ENCODE measurements around the gene MKI67. TPM values are rescaled to one million over a fixed set of nuclear protein-coding genes. Genes with fewer than 3 reads are reported as not detected.
A peak's percentile ranks its signal among the peaks of the same experiment; 100 is the strongest.

MKI67 gene
- polyA plus RNA-seq, 1 donor (not counting 4 experiments of a cell fraction or from before 2014, with no cell fraction given) = 10.4 TPM

- H3K27me3 ChIP-seq (ENCODE audit: control insufficient read depth, extremely low read depth, insufficient read depth, low read length) = no peaks in the 10 kb centered on the region
- H3K4me2 ChIP-seq (ENCODE audit: control insufficient read depth, extremely low read depth, insufficient read depth, low read depth, low read length) = no peak overlapping the region
- dilution Hi-C loops (cut with MboI; ENCODE audit: extremely low pct_ligation_motif_present, low sequenced_read_pairs) = no loop called here
- H4K20me1 ChIP-seq (ENCODE audit: control insufficient read depth, extremely low read depth, insufficient read depth, low read length) = no peaks in the 10 kb centered on the region
- no peaks in the 10 kb centered on the region for H3K79me2 ChIP-seq (ENCODE audit: control insufficient read depth, insufficient read depth, low read length)
- H2AFZ ChIP-seq (ENCODE audit: control insufficient read depth, low read length) = no peak overlapping the region
- H3K36me3 ChIP-seq (ENCODE audit: control insufficient read depth in 2 of 2, extremely low read depth in 1 of 2, insufficient read depth in 2 of 2, low read length in 2 of 2) = peaks cover 46 to 48% of the 10 kb centered on the region in 2 experiments
- no peak overlapping the region for H3K4me3 ChIP-seq (ENCODE audit: control insufficient read depth in 2 of 3, extremely low read depth in 1 of 3, insufficient read depth in 2 of 3, low read depth in 1 of 3, low read length in 3 of 3)
- H3K9ac ChIP-seq (ENCODE audit: control insufficient read depth, extremely low read depth, insufficient read depth, low read length) = no peak overlapping the region
- H3K27ac ChIP-seq (ENCODE audit: control insufficient read depth, insufficient read depth, low read length) = no peak overlapping the region
- no peak for FAIRE-seq
- no peak for DNase-seq (ENCODE audit: low read depth, low spot score)
- peaks cover 36% of the 10 kb centered on the region for H3K4me1 ChIP-seq (ENCODE audit: control insufficient read depth, extremely low read depth, insufficient read depth, low read length)
- TF ChIP-seq CTCF (optimal IDR thresholded peaks at IDR 0.05 in 1 of 3, IDR thresholded peaks at IDR 0.05 in 1 of 3, conservative IDR thresholded peaks at IDR 0.05 in 1 of 3; ENCODE audit: extremely low read depth in 1 of 3, insufficient read depth in 2 of 3, low read length in 3 of 3) (no peak), EZH2 (IDR thresholded peaks at IDR 0.05; ENCODE audit: low read length) (no peak)
- no peaks in the 10 kb centered on the region for H3K9me3 ChIP-seq (ENCODE audit: control insufficient read depth, low read depth, low read length)
- peaks cover 2% of the 10 kb centered on the region for H3K9me1 ChIP-seq (ENCODE audit: control insufficient read depth, extremely low read depth, insufficient read depth, low read length)
These were observed 60.2 kb downstream of the MKI67 start for GRCh38 chr10:128065881-128066534.

GRCh38 chr10:128064970-128065580, 61.1 kb downstream of the MKI67 start:
- no peaks in the 10 kb centered on the region for H4K20me1 ChIP-seq (ENCODE audit: control insufficient read depth, extremely low read depth, insufficient read depth, low read length)
- TF ChIP-seq EZH2 (IDR thresholded peaks at IDR 0.05; ENCODE audit: low read length) (no peak), CTCF (optimal IDR thresholded peaks at IDR 0.05 in 1 of 3, IDR thresholded peaks at IDR 0.05 in 1 of 3, conservative IDR thresholded peaks at IDR 0.05 in 1 of 3; ENCODE audit: extremely low read depth in 1 of 3, insufficient read depth in 2 of 3, low read length in 3 of 3) (no peak)
- no peaks in the 10 kb centered on the region for H3K27me3 ChIP-seq (ENCODE audit: control insufficient read depth, extremely low read depth, insufficient read depth, low read length)
- H3K4me2 ChIP-seq (ENCODE audit: control insufficient read depth, extremely low read depth, insufficient read depth, low read depth, low read length) = peak overlapping the region; percentile 44
- peaks cover 36% of the 10 kb centered on the region for H3K4me1 ChIP-seq (ENCODE audit: control insufficient read depth, extremely low read depth, insufficient read depth, low read length)
- H3K9me3 ChIP-seq (ENCODE audit: control insufficient read depth, low read depth, low read length) = no peaks in the 10 kb centered on the region
- no peak for DNase-seq (ENCODE audit: low read depth, low spot score)
- H3K79me2 ChIP-seq (ENCODE audit: control insufficient read depth, insufficient read depth, low read length) = no peaks in the 10 kb centered on the region
- H2AFZ ChIP-seq (ENCODE audit: control insufficient read depth, low read length) = no peak overlapping the region
- no peak for FAIRE-seq
- H3K9ac ChIP-seq (ENCODE audit: control insufficient read depth, extremely low read depth, insufficient read depth, low read length) = peak overlapping the region; percentile 14
- H3K27ac ChIP-seq (ENCODE audit: control insufficient read depth, insufficient read depth, low read length) = peak overlapping the region; percentile 89
- dilution Hi-C loops (cut with MboI; ENCODE audit: extremely low pct_ligation_motif_present, low sequenced_read_pairs) = no loop called here
- no peak overlapping the region for H3K4me3 ChIP-seq (ENCODE audit: control insufficient read depth in 2 of 3, extremely low read depth in 1 of 3, insufficient read depth in 2 of 3, low read depth in 1 of 3, low read length in 3 of 3)
- peaks cover 46% of the 10 kb centered on the region in 2 experiments for H3K36me3 ChIP-seq (ENCODE audit: control insufficient read depth in 2 of 2, extremely low read depth in 1 of 2, insufficient read depth in 2 of 2, low read length in 2 of 2)
- H3K9me1 ChIP-seq (ENCODE audit: control insufficient read depth, extremely low read depth, insufficient read depth, low read length) = peaks cover 2% of the 10 kb centered on the region
